Activated T-helper 1 cell treated with anti-CD3 and anti-CD28 coated beads, Interleukin-12 subunit alpha, Interleukin-12 subunit beta, Interleukin-2, Interleukin-4 antibody, amounts not matched to agents 30 ng/mL and 10 ng/mL and 1 ng/mL, durations not matched to agents 14 hours and 24 hours and 36 hours (primary cell): ENCODE results near the gene CACNA1H. TPM values are rescaled to one million over a fixed set of nuclear protein-coding genes. Genes with fewer than 3 reads are reported as not detected.

ENCODE experiments used
- DNase-seq: peaks from one replicate; pipeline ENCODE4 v3.0.0; 2021; ENCODE audit warnings: low spot score
- H3K27ac Mint-ChIP-seq: one replicate; pipeline ENCODE4 v1.8.0; 2021; ENCODE audit warnings: mild to moderate bottlenecking, mixed read lengths
- H3K27me3 Mint-ChIP-seq: one replicate; pipeline ENCODE4 v1.8.0; 2022; ENCODE audit warnings: mild to moderate bottlenecking, moderate library complexity, mixed read lengths; ENCODE audit not compliant: insufficient read depth
- H3K36me3 Mint-ChIP-seq: one replicate; pipeline ENCODE4 v1.8.0; 2021; ENCODE audit warnings: low read depth, mixed read lengths
- H3K4me1 Mint-ChIP-seq: one replicate; pipeline ENCODE4 v1.8.0; 2021; ENCODE audit warnings: low read depth, mixed read lengths
- H3K4me3 Mint-ChIP-seq: one replicate; pipeline ENCODE4 v1.8.0; 2021; ENCODE audit warnings: mild to moderate bottlenecking, moderate library complexity, mixed read lengths
- H3K9me3 Mint-ChIP-seq: one replicate; pipeline ENCODE4 v1.8.0; 2021; ENCODE audit warnings: mixed read lengths
- intact Hi-C: fragments of 100-400 bp; cut with micrococcal nuclease; formaldehyde crosslinking; loops from one replicate; pipeline ENCODE4 v1.15.1; 2024
- total RNA-seq: library from RNA; stranded (reverse); gene quantifications from 2 replicates; pipeline ENCODE4 v1.2.3, GENCODE V29; 2022

CACNA1H gene
- total RNA-seq, 1 donor from 2014 or later, result 0.18 TPM

DNA sequence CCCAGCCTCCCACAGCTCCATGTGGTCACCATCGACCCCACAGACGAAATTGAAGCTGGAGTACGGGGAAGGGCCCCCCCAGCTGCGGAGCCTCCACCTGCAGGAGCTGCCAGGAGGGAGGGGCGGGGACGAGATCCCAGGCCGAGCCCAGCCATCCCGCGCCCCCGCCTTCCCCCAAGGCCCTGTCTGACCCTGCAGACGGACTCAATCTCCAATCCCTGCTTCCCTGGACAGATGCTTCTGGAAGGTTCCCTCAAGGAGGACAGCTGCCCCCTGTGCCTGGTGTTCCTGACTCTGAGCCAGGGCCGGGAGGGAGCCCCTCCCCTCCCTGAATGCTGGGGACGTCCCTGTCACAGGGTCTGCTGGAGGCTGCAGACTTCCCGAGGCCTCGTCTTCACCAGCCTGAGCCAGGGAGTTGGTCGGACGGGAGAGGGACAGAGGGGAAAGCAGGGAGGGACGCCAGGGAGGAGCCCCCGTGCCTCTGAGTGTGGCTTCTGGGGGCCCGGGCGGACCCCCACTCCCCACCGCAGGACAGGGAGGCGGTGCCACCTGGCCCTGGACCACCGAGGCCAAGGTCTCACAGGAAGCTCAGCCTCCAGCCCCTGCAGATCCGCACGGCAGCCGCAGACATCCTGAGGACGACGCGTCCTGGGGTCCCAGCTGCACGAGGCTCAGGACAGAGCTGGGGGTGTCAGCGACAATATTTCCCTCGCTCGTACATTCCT, 35.6 kb upstream of the CACNA1H start:
- no peaks in the 10 kb centered on the region for H3K4me1 Mint-ChIP-seq
- intact Hi-C loops, result no loop called here
- no peaks in the 10 kb centered on the region for H3K36me3 Mint-ChIP-seq
- H3K9me3 Mint-ChIP-seq, result no peaks in the 10 kb centered on the region
- DNase-seq, result no peak
- no peak overlapping the region for H3K27ac Mint-ChIP-seq
- H3K4me3 Mint-ChIP-seq, result no peak overlapping the region
- no peaks in the 10 kb centered on the region for H3K27me3 Mint-ChIP-seq

DNA sequence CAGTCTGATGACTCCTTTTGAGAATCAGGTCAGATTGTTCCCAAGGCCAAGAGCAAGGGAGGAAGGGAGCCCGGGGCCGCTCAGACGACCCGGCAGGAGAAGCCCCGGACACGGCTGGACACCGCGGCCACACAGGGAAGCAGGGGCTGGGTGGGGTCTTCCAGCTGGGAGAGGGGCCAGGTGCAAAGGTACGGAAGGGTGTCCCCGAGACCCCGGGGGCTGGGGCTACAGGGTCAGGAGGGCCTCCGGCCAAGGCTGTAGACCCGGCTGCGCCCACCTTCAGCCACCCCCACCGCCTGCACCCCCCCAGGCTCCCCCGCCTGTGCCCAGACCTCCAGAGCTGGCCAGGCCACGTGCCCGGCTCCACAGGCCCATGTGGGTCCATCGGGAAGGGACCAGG, 35.0 kb upstream of the CACNA1H start:
- Mint-ChIP-seq H3K36me3 (no peaks in the 10 kb centered on the region), H3K27me3 (no peaks in the 10 kb centered on the region), H3K27ac (no peak overlapping the region), H3K4me3 (no peak overlapping the region), H3K9me3 (no peaks in the 10 kb centered on the region), H3K4me1 (no peaks in the 10 kb centered on the region)
- no peak for DNase-seq
- intact Hi-C loops, result no loop called here

DNA sequence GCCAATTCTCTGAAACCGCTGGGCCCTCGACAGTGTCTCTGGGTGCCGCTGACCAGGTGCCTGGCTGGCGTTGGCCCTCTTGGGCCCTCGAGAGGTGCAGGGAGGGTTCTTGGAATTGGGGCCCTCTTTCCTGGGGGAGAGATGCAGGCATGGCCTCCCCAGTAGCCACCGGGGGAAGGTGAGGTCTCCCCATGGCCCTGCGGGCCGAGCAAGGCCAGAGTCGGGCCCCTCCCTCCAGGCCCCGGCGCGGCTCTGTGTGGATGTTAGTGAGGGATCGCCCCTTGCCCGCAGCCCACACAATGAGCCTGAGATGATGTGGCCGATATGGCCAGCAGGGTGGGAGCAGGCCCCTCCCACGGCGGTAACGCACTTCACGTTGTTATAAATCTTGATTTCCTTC, 33.8 kb upstream of the CACNA1H start:
- H3K36me3 Mint-ChIP-seq, result no peaks in the 10 kb centered on the region
- no peaks in the 10 kb centered on the region for H3K9me3 Mint-ChIP-seq
- no peaks in the 10 kb centered on the region for H3K4me1 Mint-ChIP-seq
- DNase-seq, result no peak
- no peak overlapping the region for H3K27ac Mint-ChIP-seq
- intact Hi-C loops, result no loop called here
- H3K4me3 Mint-ChIP-seq, result no peak overlapping the region
- H3K27me3 Mint-ChIP-seq, result no peaks in the 10 kb centered on the region

DNA sequence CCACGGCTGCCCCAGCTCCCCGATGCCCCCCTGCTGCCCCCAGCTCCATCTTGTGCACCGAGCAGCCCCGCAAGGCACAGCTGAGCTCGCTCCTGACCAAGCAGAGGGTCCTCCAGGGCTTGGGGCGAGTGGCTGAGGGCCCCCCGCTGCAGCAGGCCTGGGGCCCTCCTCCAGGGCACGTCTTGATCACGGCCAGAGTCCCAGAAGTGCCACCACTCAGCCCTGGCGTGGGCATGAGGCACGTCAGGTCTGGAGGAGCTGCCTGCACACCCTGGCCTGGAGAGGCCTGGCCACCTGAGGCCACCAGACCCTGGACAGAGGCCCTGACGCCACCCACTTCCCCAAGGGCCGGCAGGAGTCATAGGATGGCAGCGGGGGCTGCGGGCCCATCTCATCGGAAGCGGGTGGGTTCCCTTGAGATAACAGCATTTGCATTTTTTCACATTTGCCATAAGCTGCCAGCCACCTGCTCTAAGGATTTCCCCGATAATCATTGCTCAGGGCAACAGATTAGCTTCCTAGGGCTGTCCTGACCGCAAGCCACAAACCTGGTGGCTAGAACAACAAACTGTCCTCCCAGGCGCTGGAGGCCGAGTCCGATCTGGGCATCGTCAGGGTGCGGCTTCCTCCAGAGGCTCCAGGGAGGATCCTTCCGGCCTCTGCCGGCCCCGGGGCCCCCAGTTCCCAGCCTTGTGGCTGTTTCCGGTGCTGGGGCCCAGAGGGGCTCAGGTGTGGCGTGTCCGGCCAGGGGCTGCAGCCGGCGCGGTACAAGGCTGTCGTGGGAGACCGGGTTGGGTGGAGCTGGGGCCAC, 32.9 kb upstream of the CACNA1H start:
- H3K36me3 Mint-ChIP-seq, result no peaks in the 10 kb centered on the region

DNA sequence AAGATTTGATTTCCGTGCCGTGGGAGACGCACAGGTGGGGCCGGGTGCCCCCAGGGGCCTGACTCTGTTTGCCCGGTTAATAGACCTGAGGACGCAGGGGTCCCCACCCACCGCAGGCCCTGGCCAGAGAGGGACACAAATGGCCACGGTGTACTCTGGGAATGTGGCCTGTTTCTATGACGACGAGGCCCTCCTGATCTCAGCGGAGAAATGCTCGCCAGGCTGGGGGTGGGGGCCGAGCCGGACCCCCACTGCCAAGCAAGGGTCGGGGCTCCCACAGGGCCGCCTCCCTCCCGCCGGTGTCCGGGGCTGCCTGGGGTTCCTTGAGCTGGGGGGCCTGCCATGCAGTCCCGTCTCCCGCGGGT, 32.3 kb upstream of the CACNA1H start:
- DNase-seq, result no peak
- Mint-ChIP-seq H3K27ac (no peak overlapping the region), H3K9me3 (no peaks in the 10 kb centered on the region), H3K4me3 (no peak overlapping the region), H3K4me1 (no peaks in the 10 kb centered on the region), H3K27me3 (no peaks in the 10 kb centered on the region), H3K36me3 (no peaks in the 10 kb centered on the region)
- intact Hi-C loops, result no loop called here

More for the DNA sequence above, 32.9 kb upstream of the CACNA1H start:
- DNase-seq, result no peak
- no peaks in the 10 kb centered on the region for H3K4me1 Mint-ChIP-seq
- no peak overlapping the region for H3K4me3 Mint-ChIP-seq
- H3K27ac Mint-ChIP-seq, result no peak overlapping the region
- intact Hi-C loops, result no loop called here
- no peaks in the 10 kb centered on the region for H3K27me3 Mint-ChIP-seq
- H3K9me3 Mint-ChIP-seq, result no peaks in the 10 kb centered on the region

DNA sequence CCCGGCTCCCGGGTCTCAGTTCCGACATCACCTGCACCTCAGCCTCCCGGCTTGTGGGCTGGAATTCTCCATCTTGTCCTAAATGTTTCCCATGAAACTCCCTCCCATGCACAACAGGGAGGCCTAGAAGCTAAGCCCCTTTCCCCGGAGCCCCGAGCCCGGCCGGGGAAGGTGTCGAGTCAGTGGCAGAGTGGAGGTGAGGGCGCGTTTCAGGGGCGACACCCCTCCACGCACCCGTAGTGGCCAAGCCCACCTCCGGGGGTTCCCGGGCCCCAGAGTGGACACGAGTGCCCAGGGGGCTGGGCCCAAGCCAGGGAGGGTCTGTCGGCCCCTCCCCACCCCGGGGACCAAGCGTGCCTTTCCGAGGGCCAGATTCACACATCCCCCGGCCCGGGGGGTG, 31.9 kb upstream of the CACNA1H start:
- no peak for DNase-seq
- H3K36me3 Mint-ChIP-seq, result no peaks in the 10 kb centered on the region
- H3K27me3 Mint-ChIP-seq, result no peaks in the 10 kb centered on the region
- H3K9me3 Mint-ChIP-seq, result no peaks in the 10 kb centered on the region
- H3K4me1 Mint-ChIP-seq, result no peaks in the 10 kb centered on the region
- H3K4me3 Mint-ChIP-seq, result no peak overlapping the region
- intact Hi-C loops, result no loop called here
- no peak overlapping the region for H3K27ac Mint-ChIP-seq

DNA sequence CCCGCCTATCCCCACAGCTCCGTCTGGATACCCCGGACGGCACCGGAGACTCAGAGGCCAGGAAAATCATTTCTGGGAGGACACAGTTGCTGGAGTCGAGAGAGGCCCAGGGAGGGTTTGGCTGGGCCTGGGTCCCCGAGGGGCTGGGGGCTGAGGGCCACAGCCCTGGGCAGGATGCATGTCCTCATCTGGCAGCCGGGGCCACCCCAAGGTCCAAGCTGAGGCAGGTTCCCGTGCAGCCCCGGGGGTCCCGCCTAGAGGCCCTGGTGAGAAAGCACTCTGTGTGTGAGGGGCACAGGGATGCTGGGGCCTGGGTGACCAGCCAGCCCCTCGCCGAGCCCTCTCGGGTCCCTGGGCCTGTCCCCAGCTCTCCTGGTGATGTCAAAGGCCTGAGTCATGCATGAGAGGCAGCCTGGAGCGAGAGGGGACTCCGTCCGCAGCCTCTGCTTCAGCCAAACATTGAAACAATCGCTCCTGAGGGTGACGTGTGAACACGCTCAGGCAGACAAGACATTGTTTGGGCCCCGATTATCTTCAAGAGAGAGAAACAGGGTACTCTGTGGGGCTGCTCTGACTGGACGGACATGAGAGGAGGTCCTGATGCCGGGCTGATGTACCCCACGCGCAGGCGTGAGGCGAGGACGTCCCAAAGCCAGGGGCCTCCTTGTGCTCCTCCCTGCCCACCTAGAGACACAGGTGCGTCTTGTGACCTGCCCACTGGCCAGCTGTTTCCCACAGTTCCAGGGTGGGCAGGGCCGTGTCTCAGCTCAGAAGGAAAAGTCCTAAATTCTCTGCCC, 31.1 kb upstream of the CACNA1H start:
- Mint-ChIP-seq H3K27me3 (no peaks in the 10 kb centered on the region), H3K36me3 (no peaks in the 10 kb centered on the region), H3K4me1 (no peaks in the 10 kb centered on the region), H3K4me3 (no peak overlapping the region), H3K27ac (no peak overlapping the region), H3K9me3 (no peaks in the 10 kb centered on the region)
- intact Hi-C loops, result no loop called here
- DNase-seq, result no peak

DNA sequence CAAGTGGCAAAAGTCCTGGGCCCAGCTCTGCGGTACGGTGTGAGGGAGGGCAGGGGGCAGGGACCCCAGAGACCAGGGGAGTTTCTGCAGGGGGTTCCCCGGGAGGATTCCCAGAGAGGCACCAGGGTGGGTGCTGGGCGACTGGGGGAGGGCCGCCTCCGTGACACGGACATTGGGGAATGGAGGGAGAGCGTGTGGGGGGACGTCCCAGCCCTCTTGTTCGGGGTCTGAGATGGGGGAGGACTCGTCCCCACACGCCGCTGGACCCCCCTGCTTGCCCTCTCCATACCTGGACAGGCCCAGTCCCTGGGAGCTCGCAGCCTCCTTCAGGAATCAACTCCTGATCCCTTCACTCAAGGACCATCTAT, 30.5 kb upstream of the CACNA1H start:
- DNase-seq, result no peak
- Mint-ChIP-seq H3K27ac (no peak overlapping the region), H3K27me3 (no peaks in the 10 kb centered on the region), H3K4me3 (no peak overlapping the region), H3K9me3 (no peaks in the 10 kb centered on the region), H3K4me1 (no peaks in the 10 kb centered on the region), H3K36me3 (no peaks in the 10 kb centered on the region)
- intact Hi-C loops, result no loop called here

DNA sequence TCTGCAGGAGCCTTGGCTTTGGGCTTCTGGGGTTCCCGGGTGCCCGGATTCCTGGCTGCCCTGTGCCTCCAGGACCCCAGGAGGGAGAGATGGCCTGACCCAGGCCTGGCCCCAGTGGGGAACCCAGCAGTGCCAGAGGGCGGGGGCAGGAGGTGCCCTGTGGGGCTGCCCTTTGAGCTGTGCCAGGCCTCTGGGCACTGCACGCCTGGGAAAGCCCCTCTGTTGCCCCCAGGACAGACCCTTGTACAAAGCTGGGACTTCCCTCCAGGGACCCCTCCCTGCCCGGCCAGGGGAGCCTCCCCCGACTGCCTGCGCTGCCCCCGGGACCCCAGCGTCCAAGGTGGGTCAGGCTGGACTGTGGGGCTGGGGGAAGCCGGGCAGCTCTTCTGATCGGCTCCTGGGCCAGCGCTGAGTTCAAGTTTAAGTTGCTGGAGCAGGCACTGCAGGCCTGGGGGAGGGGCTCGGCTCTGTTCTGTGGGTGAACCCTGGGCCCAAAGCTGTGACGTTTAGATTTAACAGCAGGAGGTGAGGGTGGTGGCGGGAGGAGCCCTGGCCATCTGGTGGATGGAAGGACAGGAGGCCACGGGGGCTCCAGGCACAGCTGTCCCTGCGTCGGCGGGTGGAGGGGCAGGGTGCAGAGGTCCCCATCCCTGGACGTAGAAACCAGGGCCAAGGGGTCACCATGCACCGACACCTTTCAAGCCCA, 29.2 kb upstream of the CACNA1H start:
- H3K36me3 Mint-ChIP-seq, result no peaks in the 10 kb centered on the region
- H3K4me3 Mint-ChIP-seq, result no peak overlapping the region
- H3K27me3 Mint-ChIP-seq, result no peaks in the 10 kb centered on the region
- H3K27ac Mint-ChIP-seq, result no peak overlapping the region
- H3K9me3 Mint-ChIP-seq, result no peaks in the 10 kb centered on the region
- intact Hi-C loops, result no loop called here
- DNase-seq, result no peak
- no peaks in the 10 kb centered on the region for H3K4me1 Mint-ChIP-seq

DNA sequence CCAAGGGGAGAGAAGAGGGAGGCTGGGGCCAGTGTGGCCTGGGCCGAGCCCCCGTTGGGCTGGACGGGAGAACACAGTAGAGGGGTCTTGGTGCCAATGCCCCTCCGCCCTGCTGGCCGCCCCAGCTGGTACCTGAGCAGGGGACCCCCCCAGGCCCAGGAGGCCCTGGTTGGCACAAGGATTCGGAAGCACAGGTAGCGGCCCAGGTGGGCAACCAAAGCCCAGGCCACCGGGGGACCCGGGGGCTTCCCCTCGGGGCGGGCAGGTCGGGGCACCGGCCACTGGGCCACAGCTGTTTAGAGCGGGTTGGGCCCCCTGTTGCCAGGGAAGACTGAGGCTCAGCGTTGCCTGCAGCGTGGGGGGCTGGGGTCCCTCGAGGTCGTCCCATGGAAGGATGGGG, 28.6 kb upstream of the CACNA1H start:
- no peak overlapping the region for H3K27ac Mint-ChIP-seq
- intact Hi-C loops, result no loop called here
- no peaks in the 10 kb centered on the region for H3K4me1 Mint-ChIP-seq
- H3K4me3 Mint-ChIP-seq, result no peak overlapping the region
- no peaks in the 10 kb centered on the region for H3K27me3 Mint-ChIP-seq
- no peak for DNase-seq
- no peaks in the 10 kb centered on the region for H3K9me3 Mint-ChIP-seq
- H3K36me3 Mint-ChIP-seq, result no peaks in the 10 kb centered on the region

DNA sequence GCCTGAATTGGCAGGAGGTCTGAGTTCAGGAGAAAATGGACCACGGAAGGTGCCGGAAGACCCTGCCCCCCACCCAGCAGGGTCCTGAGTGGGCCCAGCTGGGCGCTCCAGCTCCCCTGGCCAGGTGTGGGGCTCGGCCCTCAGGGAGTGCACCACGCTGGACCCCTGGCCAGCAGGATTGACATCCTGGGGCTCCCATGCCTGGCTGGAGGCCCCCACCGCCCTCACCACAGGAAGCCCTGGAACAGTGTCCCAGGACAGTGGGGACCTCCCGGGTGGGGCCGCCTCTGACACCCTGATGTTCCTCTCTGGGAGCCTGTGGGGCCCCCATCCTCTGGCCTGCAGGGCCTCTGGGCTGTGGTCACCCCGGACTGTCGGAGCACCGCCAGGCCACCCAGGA, 28.1 kb upstream of the CACNA1H start:
- Mint-ChIP-seq H3K27me3 (no peaks in the 10 kb centered on the region), H3K9me3 (no peaks in the 10 kb centered on the region), H3K36me3 (no peaks in the 10 kb centered on the region), H3K4me1 (no peaks in the 10 kb centered on the region), H3K27ac (no peak overlapping the region), H3K4me3 (no peak overlapping the region)
- intact Hi-C loops, result no loop called here
- no peak for DNase-seq

DNA sequence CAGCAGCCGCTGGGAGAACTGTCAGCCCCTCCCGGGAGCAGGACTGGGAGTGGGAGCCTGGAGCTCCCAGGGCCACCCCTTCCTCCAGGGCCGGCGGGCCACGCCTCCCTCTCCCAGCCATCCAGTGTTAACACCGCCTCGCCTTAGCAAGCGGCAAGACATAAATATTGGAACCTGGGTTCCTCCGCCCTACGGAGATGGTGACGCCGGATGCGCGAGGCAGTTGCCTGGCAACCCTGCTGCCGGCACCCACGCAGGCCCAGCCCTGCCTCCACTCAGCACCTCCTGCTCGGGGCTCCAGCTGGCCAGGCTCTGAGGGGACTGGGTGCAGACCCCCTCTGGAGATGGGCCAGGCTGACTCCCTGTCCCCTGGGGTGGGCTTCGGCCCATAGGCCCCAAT, 27.4 kb upstream of the CACNA1H start:
- Mint-ChIP-seq H3K4me3 (no peak overlapping the region), H3K4me1 (no peaks in the 10 kb centered on the region), H3K27me3 (no peaks in the 10 kb centered on the region), H3K9me3 (no peaks in the 10 kb centered on the region), H3K36me3 (no peaks in the 10 kb centered on the region), H3K27ac (no peak overlapping the region)
- DNase-seq, result no peak
- intact Hi-C loops, result no loop called here

DNA sequence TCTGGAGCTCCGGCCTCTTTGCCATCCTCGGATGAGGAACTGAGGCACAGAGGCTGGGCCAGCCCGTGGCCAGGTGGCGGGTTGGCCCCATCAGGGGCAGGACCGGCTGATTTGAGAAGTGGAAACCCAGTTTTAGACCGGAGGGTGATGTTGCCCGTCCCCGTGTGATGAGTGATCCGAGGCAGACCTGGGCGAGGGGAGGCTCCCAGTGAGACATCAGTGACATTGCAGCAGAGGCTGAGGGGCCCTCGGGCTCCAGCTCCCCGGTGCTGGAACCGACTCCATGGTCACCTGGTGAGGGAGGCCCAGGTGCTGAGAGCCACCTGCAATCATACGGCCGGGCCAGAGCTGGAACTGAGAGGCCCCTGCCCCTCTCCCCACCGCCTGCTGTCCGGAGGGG, 26.9 kb upstream of the CACNA1H start:
- Mint-ChIP-seq H3K27ac (no peak overlapping the region), H3K4me1 (no peaks in the 10 kb centered on the region), H3K36me3 (no peaks in the 10 kb centered on the region), H3K9me3 (no peaks in the 10 kb centered on the region), H3K27me3 (no peaks in the 10 kb centered on the region), H3K4me3 (no peak overlapping the region)
- intact Hi-C loops, result no loop called here
- DNase-seq, result no peak
